ENCODE data around the gene TMEM30B. TPM values are rescaled to one million over a fixed set of nuclear protein-coding genes. Genes with fewer than 3 reads are reported as not detected.
A peak's percentile ranks its signal among the peaks of the same experiment; 100 is the strongest.

The TMEM30B gene
- total RNA-seq, 6 experiments from 2014 or later = 4.5 to 10.0 (median 6.7) TPM

- peaks cover 0 to 7% (median 2%) of the 10 kb centered on the region in 4 donors for H3K4me1 ChIP-seq
- no peak overlapping the region for H3K4me3 ChIP-seq
- peak; percentile 69 to 78 (median 72) for ATAC-seq
- TF ChIP-seq POLR2A (IDR thresholded peaks at IDR 0.05) (no peak), CTCF (IDR thresholded peaks at IDR 0.05) (no peak)
- intact Hi-C loops (cut with DNase I) = no loop called here
- H3K9me3 ChIP-seq = no peaks in the 10 kb centered on the region
- no peaks in the 10 kb centered on the region for H3K27me3 ChIP-seq
- peak; percentile 67 to 75 (median 73) for DNase-seq
- no peaks in the 10 kb centered on the region for H3K36me3 ChIP-seq
- 24% methylated on average over 4 of the region's 4 CpGs for WGBS (ENCODE audit: insufficient coverage, low coverage, low lambda C conversion rate, missing lambda C conversion rate)
- peak overlapping the region in 2 of 3 donors; percentile 3 to 25 for H3K27ac ChIP-seq
These were observed 45.7 kb upstream of the TMEM30B start for GRCh38 chr14:61326847-61327246.

- Histone ChIP-seq H3K4me3 (no peak overlapping the region), H3K27ac (peak overlapping the region in 1 of 3 donors; percentile 3), H3K36me3 (no peaks in the 10 kb centered on the region), H3K9me3 (no peaks in the 10 kb centered on the region), H3K4me1 (peaks cover 0 to 9% (median 3%) of the 10 kb centered on the region in 4 donors), H3K27me3 (no peaks in the 10 kb centered on the region)
- TF ChIP-seq POLR2A (IDR thresholded peaks at IDR 0.05) = no peak
- 80% methylated on average over 1 of the region's 1 CpG for WGBS (ENCODE audit: insufficient coverage, low coverage, low lambda C conversion rate, missing lambda C conversion rate)
- no peak for DNase-seq
- no peak for ATAC-seq
- intact Hi-C loops (cut with DNase I) = no loop called here
These were observed 45.0 kb upstream of the TMEM30B start for GRCh38 chr14:61326146-61326545.

GRCh38 chr14:61325166-61325565 is 44.0 kb upstream of the TMEM30B start:
- H3K27ac ChIP-seq = peak overlapping the region in 1 of 3 donors; percentile 20

GRCh38 chr14:61323970-61324369 is 42.8 kb upstream of the TMEM30B start:
- Histone ChIP-seq H3K27me3 (no peaks in the 10 kb centered on the region), H3K4me1 (peaks cover 0 to 14% (median 3%) of the 10 kb centered on the region in 4 donors), H3K4me3 (peak overlapping the region in 1 of 3 donors; percentile 61), H3K27ac (peak overlapping the region in 2 of 3 donors; percentile 34 to 71), H3K36me3 (no peaks in the 10 kb centered on the region), H3K9me3 (no peaks in the 10 kb centered on the region)
- intact Hi-C loops (cut with DNase I) = no loop called here
- ATAC-seq (no peak), DNase-seq (no peak)
- 60% methylated on average over 6 of the region's 6 CpGs for WGBS (ENCODE audit: insufficient coverage, low coverage, low lambda C conversion rate, missing lambda C conversion rate)
- TF ChIP-seq POLR2A (IDR thresholded peaks at IDR 0.05) (no peak), CTCF (IDR thresholded peaks at IDR 0.05) (no peak)

More at GRCh38 chr14:61325166-61325565, 44.0 kb upstream of the TMEM30B start:
- intact Hi-C loops (cut with DNase I) = no loop called here
- Histone ChIP-seq H3K4me3 (no peak overlapping the region), H3K27me3 (no peaks in the 10 kb centered on the region), H3K36me3 (no peaks in the 10 kb centered on the region), H3K4me1 (peaks cover 0 to 14% (median 3%) of the 10 kb centered on the region in 4 donors), H3K9me3 (no peaks in the 10 kb centered on the region)
- DNase-seq (no peak), ATAC-seq (no peak)
- no peak for TF ChIP-seq CTCF (IDR thresholded peaks at IDR 0.05)
- no peak for TF ChIP-seq POLR2A (IDR thresholded peaks at IDR 0.05)
- WGBS (ENCODE audit: insufficient coverage, low coverage, low lambda C conversion rate, missing lambda C conversion rate) = 82% methylated on average over 1 of the region's 1 CpG

GRCh38 chr14:61322799-61323290 is 41.7 kb upstream of the TMEM30B start:
- no peaks in the 10 kb centered on the region for H3K9me3 ChIP-seq
- TF ChIP-seq CTCF (IDR thresholded peaks at IDR 0.05) (no peak), POLR2A (IDR thresholded peaks at IDR 0.05) (no peak)
- peak overlapping the region; percentile 52 to 61 (median 59) for H3K4me3 ChIP-seq
- ATAC-seq (peak in 1 of 4 donors; percentile 2), DNase-seq (no peak)
- peaks cover 0 to 14% (median 3%) of the 10 kb centered on the region in 4 donors for H3K4me1 ChIP-seq
- WGBS (ENCODE audit: insufficient coverage, low coverage, low lambda C conversion rate, missing lambda C conversion rate) = 10% methylated on average over 8 of the region's 13 CpGs
- H3K36me3 ChIP-seq = no peaks in the 10 kb centered on the region
- H3K27me3 ChIP-seq = no peaks in the 10 kb centered on the region
- intact Hi-C loops (cut with DNase I) = no loop called here
- H3K27ac ChIP-seq = peak overlapping the region; percentile 19 to 71 (median 60)

Measured in right lobe of liver (tissue), 6 donors.